Endothelial cell of umbilical vein (primary cell): Measurements from ENCODE around the gene LSM11. TPM values are rescaled to one million over a fixed set of nuclear protein-coding genes. Genes with fewer than 3 reads are reported as not detected.

Experiments used
- BruUV-seq: library from RNA; stranded (reverse); fragments of 400-500 nt; replicated peaks from 2 replicates; lab custom pipeline; 2021; lab: Mats Ljungman, UMichigan
- CTCF ChIA-PET: fragments of 300-600, 350-600 bp; sonication (Branson Sonifier 250); formaldehyde crosslinking; loops from one replicate; lab custom pipeline; 2021; ENCODE audit warnings: antibody characterized with exemption, inconsistent platforms; lab: Charles Lee
- POLR2A ChIA-PET: fragments of 300-600, 350-600 bp; sonication (Branson Sonifier 250); formaldehyde crosslinking; loops from one replicate; lab custom pipeline; 2021; ENCODE audit warnings: antibody characterized with exemption, inconsistent platforms; lab: Charles Lee
- DNase-seq: peaks from one replicate; pipeline ENCODE4 v3.0.0-alpha.2; 2011; ENCODE audit warnings: low read depth, low spot score
- FAIRE-seq: peaks from 2 replicates; lab custom pipeline; 2011; peaks lifted over from hg19 to GRCh38; lab: Jason Lieb, UNC
- H2AFZ ChIP-seq: 2 replicates; pipeline ENCODE4 v1.6.0; 2012; ENCODE audit warnings: low read depth, low read length, control low read depth, inconsistent platforms
- H3K27ac ChIP-seq: 2 replicates; pipeline ENCODE4 v1.5.1; 2011; ENCODE audit warnings: low read depth, mild to moderate bottlenecking, control low read depth, low read length, moderate library complexity; ENCODE audit not compliant: insufficient read depth
- H3K27me3 ChIP-seq, 2 experiments: 2 replicates each; pipeline versions ENCODE4 v1.6.0 to v1.6.1; 2011; ENCODE audit warnings: low read length in 2 of 2, mixed read lengths in 1 of 2; ENCODE audit not compliant: control insufficient read depth in 2 of 2, insufficient read depth in 2 of 2
- H3K36me3 ChIP-seq, 2 experiments: 2 replicates in 1 of 2; 3 replicates in 1 of 2; pipeline ENCODE4 v1.5.1; 2011; ENCODE audit warnings: low read length in 2 of 2, mild to moderate bottlenecking in 1 of 2, moderate library complexity in 1 of 2; ENCODE audit not compliant: control insufficient read depth in 2 of 2, insufficient read depth in 2 of 2; ENCODE audit errors: extremely low read depth in 1 of 2
- H3K4me1 ChIP-seq: 3 replicates; pipeline ENCODE4 v1.5.1; 2011; ENCODE audit warnings: mild to moderate bottlenecking, low read length; ENCODE audit not compliant: control insufficient read depth, insufficient read depth; ENCODE audit errors: extremely low read depth
- H3K4me2 ChIP-seq: 2 replicates; pipeline ENCODE4 v1.6.1; 2011; ENCODE audit warnings: low read length, control low read depth, mixed read lengths; ENCODE audit not compliant: insufficient read depth
- H3K4me3 ChIP-seq, 3 experiments: fragments of 200-600 bp in 1 of 3; sonication (generic), shearing (Covaris generic) in 1 of 3; replicated peaks in 1 of 3; 2 replicates each; pipeline ENCODE4 v1.5.1; 2011 to 2016; ENCODE audit warnings: control low read depth in 3 of 3, low read length in 3 of 3, mild to moderate bottlenecking in 2 of 3, inconsistent platforms in 1 of 3, low read depth in 1 of 3, moderate library complexity in 1 of 3; ENCODE audit not compliant: insufficient read depth in 1 of 3
- H3K79me2 ChIP-seq: 2 replicates; pipeline ENCODE4 v1.6.0; 2012; ENCODE audit warnings: low read length, inconsistent platforms; ENCODE audit not compliant: control insufficient read depth, insufficient read depth
- H3K9ac ChIP-seq: replicated peaks from 2 replicates; pipeline ENCODE3; 2011; ENCODE audit warnings: low read length, control low read depth; ENCODE audit not compliant: insufficient read depth; ENCODE audit errors: extremely low read depth
- H3K9me1 ChIP-seq: replicated peaks from 3 replicates; pipeline ENCODE4 v1.6.0; 2011; ENCODE audit warnings: mild to moderate bottlenecking, low read length; ENCODE audit not compliant: control insufficient read depth, insufficient read depth; ENCODE audit errors: extremely low read depth
- H3K9me3 ChIP-seq: replicated peaks from 2 replicates; pipeline ENCODE4 v1.5.1; 2012; ENCODE audit warnings: low read length, inconsistent platforms; ENCODE audit not compliant: control insufficient read depth, insufficient read depth
- H4K20me1 ChIP-seq: replicated peaks from 2 replicates; pipeline ENCODE3; 2011; ENCODE audit warnings: mild to moderate bottlenecking, low read length; ENCODE audit not compliant: control insufficient read depth, insufficient read depth; ENCODE audit errors: extremely low read depth
- CTCF ChIP-seq, 2 donors: IDR thresholded peaks; 1 replicate in 1 of 2; 2 replicates in 1 of 2; pipeline ENCODE4 v1.5.1; 2011; ENCODE audit warnings: low read length in 2 of 2, mild to moderate bottlenecking in 2 of 2, moderate library complexity in 2 of 2, control low read depth in 1 of 2, inconsistent platforms in 1 of 2, low read depth in 1 of 2; ENCODE audit not compliant: insufficient read depth in 1 of 2; ENCODE audit errors: extremely low read depth in 1 of 2
- EZH2 ChIP-seq: IDR thresholded peaks from 2 replicates; pipeline ENCODE4 v1.6.1; 2012; ENCODE audit warnings: borderline replicate concordance, low read depth, mild to moderate bottlenecking, moderate library complexity, low read length, inconsistent platforms; ENCODE audit not compliant: severe bottlenecking
- FOS ChIP-seq: IDR thresholded peaks from 2 replicates; pipeline ENCODE4 v1.6.1; 2011; ENCODE audit warnings: mild to moderate bottlenecking, low read length, moderate library complexity, borderline replicate concordance; ENCODE audit not compliant: insufficient read depth
- GATA2 ChIP-seq: IDR thresholded peaks from 2 replicates; pipeline ENCODE4 v1.7.0; 2011; ENCODE audit warnings: low read depth, mild to moderate bottlenecking, moderate library complexity, mixed read lengths, low read length; ENCODE audit not compliant: insufficient read length, insufficient read depth
- JUN ChIP-seq: IDR thresholded peaks from 2 replicates; pipeline ENCODE4 v1.6.1; 2011; ENCODE audit warnings: borderline replicate concordance, low read depth; ENCODE audit not compliant: insufficient read length, insufficient read depth
- MAX ChIP-seq: IDR thresholded peaks from 2 replicates; pipeline ENCODE4 v1.6.1; 2011; ENCODE audit not compliant: insufficient read depth, insufficient read length
- MYC ChIP-seq: IDR thresholded peaks from one replicate; pipeline ENCODE4 v1.6.1; 2011; ENCODE audit warnings: mild to moderate bottlenecking, low read depth, low read length
- POLR2A ChIP-seq: IDR thresholded peaks from 2 replicates; pipeline ENCODE4 v1.6.1; 2012; ENCODE audit warnings: low read depth, mild to moderate bottlenecking, control low read depth, low read length
- POLR2AphosphoS5 ChIP-seq: IDR thresholded peaks from 2 replicates; pipeline ENCODE4 v1.6.1; 2012; ENCODE audit warnings: low read depth, mild to moderate bottlenecking, control low read depth, low read length, moderate library complexity; ENCODE audit not compliant: insufficient read depth
- dilution Hi-C: fragments of 300-500 bp; cut with MboI; formaldehyde crosslinking; loops from one replicate; pipeline ENCODE4 v1.15.0; 2019; ENCODE audit warnings: low sequenced_read_pairs; ENCODE audit not compliant: extremely low pct_ligation_motif_present
- intact Hi-C: fragments of 100-400 bp; cut with micrococcal nuclease; formaldehyde crosslinking; loops from one replicate; pipeline ENCODE4 v1.10.0; 2022
- polyA plus RNA-seq, 4 experiments: library from polyadenylated mRNA; depleted of rRNA in 3 of 4; stranded (reverse) in 3 of 4; unstranded in 1 of 4; fragments of >200 nt; gene quantifications; 2 replicates each; pipeline versions ENCODE4 v1.2.1 to v1.2.3, GENCODE V29; 2011 to 2012; ENCODE audit warnings: missing spikeins in 1 of 4
- total RNA-seq: library from RNA; stranded (reverse); gene quantifications from 2 replicates; pipeline ENCODE4 v1.2.3, GENCODE V29; 2021

Gene LSM11
- total and polyA plus RNA-seq, 2 donors (not counting 3 experiments of a cell fraction or from before 2014, with no cell fraction given), result 3.5 to 7.3 TPM

- H3K9me3 ChIP-seq, result no peaks in the 10 kb centered on the region
- CTCF ChIA-PET, result interaction anchor here (0.6 kb wide), 1 partner anchor 182 kb away, joined by 3 read pairs; no protein-coding TSS in a partner anchor
- DNase-seq, result no peak
- no peak overlapping the region for H3K4me3 ChIP-seq
- no peak overlapping the region for H3K4me2 ChIP-seq
- no peaks in the 10 kb centered on the region for H3K9me1 ChIP-seq
- H4K20me1 ChIP-seq, result no peaks in the 10 kb centered on the region
- no peaks in the 10 kb centered on the region for H3K4me1 ChIP-seq
- dilution Hi-C loops, result no loop called here
- H3K79me2 ChIP-seq, result no peaks in the 10 kb centered on the region
- no peaks in the 10 kb centered on the region for H3K36me3 ChIP-seq
- no TSS peak for BruUV-seq
- TF ChIP-seq FOS (no peak), MAX (no peak), CTCF (IDR thresholded peaks at IDR 0.05; ENCODE audit: extremely low read depth in 1 of 2, insufficient read depth in 1 of 2, low read depth in 1 of 2, low read length in 2 of 2) (no peak), POLR2A (no peak), GATA2 (no peak), MYC (no peak), JUN (no peak), EZH2 (no peak), POLR2AphosphoS5 (no peak)
- FAIRE-seq, result no peak
- peaks cover 0 to 3% of the 10 kb centered on the region in 2 experiments for H3K27me3 ChIP-seq
- H3K27ac ChIP-seq, result no peak overlapping the region
- no peak overlapping the region for H3K9ac ChIP-seq
- intact Hi-C loops, result no loop called here
- POLR2A ChIA-PET, result no interaction called here
- H2AFZ ChIP-seq, result no peak overlapping the region
These were observed 23.4 kb downstream of the LSM11 start for GRCh38 chr5:157766902-157767301.
